K562 (cell line): ENCODE data around the gene UQCR11. TPM values are rescaled to one million over a fixed set of nuclear protein-coding genes. Genes with fewer than 3 reads are reported as not detected.

Experiments used
- ATF3 ChIP-seq, 2 experiments: fragments of 450-650 bp in 1 of 2; sonication (generic) in 1 of 2; formaldehyde crosslinking in 1 of 2; IDR thresholded peaks in 1 of 2; conservative IDR thresholded peaks in 1 of 2; 2 replicates each; pipeline versions ENCODE4 v1.6.1 to v1.8.1; 2016 to 2023; ENCODE audit warnings: mild to moderate bottlenecking in 2 of 2, moderate library complexity in 2 of 2, inconsistent platforms in 1 of 2, missing genetic modification reagents in 1 of 2
- KAT2B ChIP-seq: IDR thresholded peaks from one replicate; pipeline ENCODE4 v1.6.1; 2012; ENCODE audit warnings: low read depth, mild to moderate bottlenecking, control low read depth, inconsistent platforms, low read length, moderate library complexity
- KDM1A ChIP-seq, 2 experiments: fragments of 450-650 bp; IDR thresholded peaks; 2 replicates each; pipeline ENCODE4 v1.6.1; 2016; ENCODE audit warnings: mild to moderate bottlenecking in 2 of 2
- PPARD ChIP-seq: fragments of 250-450 bp; sonication (Bioruptor Pico); IDR thresholded peaks from 2 replicates; pipeline ENCODE4 v1.8.0; 2022; ENCODE audit warnings: inconsistent platforms, mild to moderate bottlenecking, moderate library complexity
- RBM15 ChIP-seq: fragments of 200-400 bp; formaldehyde crosslinking; IDR thresholded peaks from 2 replicates; pipeline ENCODE4 v1.6.1; 2018; ENCODE audit warnings: mild to moderate bottlenecking, low read length, moderate library complexity; ENCODE audit not compliant: insufficient read depth
- RERE ChIP-seq: sonication (generic); formaldehyde crosslinking; IDR thresholded peaks from 2 replicates; pipeline ENCODE4 v1.8.0; 2023; ENCODE audit warnings: missing genetic modification reagents, mild to moderate bottlenecking, borderline replicate concordance
- STAT5B ChIP-seq: fragments of 250-450 bp; sonication (Bioruptor Pico); IDR thresholded peaks from 2 replicates; pipeline ENCODE4 v1.8.0; 2021; ENCODE audit warnings: mild to moderate bottlenecking, inconsistent platforms
- ZKSCAN1 ChIP-seq: fragments of 150-350 bp; IDR thresholded peaks from 2 replicates; pipeline ENCODE4 v1.6.1; 2016; ENCODE audit warnings: low read depth, low read length
- ZNF79 ChIP-seq: fragments of 250-450 bp; sonication (Bioruptor Pico); IDR thresholded peaks from 2 replicates; pipeline ENCODE4 v1.4.0; 2020; ENCODE audit warnings: low read depth, mild to moderate bottlenecking, moderate library complexity
- polyA plus RNA-seq, 8 experiments: library from polyadenylated mRNA; depleted of rRNA in 4 of 8; stranded (reverse) in 5 of 8; unstranded in 3 of 8; fragments of >200 nt; fragmentation: Nextera tagmentation in 2 of 8; fragmentation: Illumina TruSeq in 1 of 8; extraction: Ambion mirVana in 2 of 8; extraction: Trizol in 1 of 8; gene quantifications; 2 replicates each; pipeline versions ENCODE4 v1.2.1 to v1.2.3, GENCODE V29; 2011 to 2014; ENCODE audit warnings: inconsistent platforms in 1 of 8, missing spikeins in 1 of 8
- total RNA-seq, 7 experiments: library from RNA; depleted of rRNA in 6 of 7; stranded (reverse); fragments of >200 nt in 6 of 7; fragmentation: Illumina TruSeq in 2 of 7; extraction: Trizol in 2 of 7; gene quantifications; 2 replicates each; pipeline versions ENCODE4 v1.2.1 to v1.2.3, GENCODE V29; 2011 to 2021; ENCODE audit warnings: low replicate concordance in 1 of 7
- TF ChIP-seq, protein P1 (sequence below): sonication (generic); formaldehyde crosslinking; IDR thresholded peaks from 2 replicates; pipeline ENCODE4 v1.8.0; 2022; ENCODE audit warnings: missing genetic modification reagents, mild to moderate bottlenecking, borderline replicate concordance
- TF ChIP-seq, protein P2 (sequence below): sonication (generic); formaldehyde crosslinking; IDR thresholded peaks from 2 replicates; pipeline ENCODE4 v1.4.0; 2020; ENCODE audit warnings: mild to moderate bottlenecking, missing genetic modification reagents
- TF ChIP-seq, protein P3 (sequence below): fragments of 150-350 bp; IDR thresholded peaks from 2 replicates; pipeline ENCODE4 v1.6.1; 2014; ENCODE audit warnings: low read depth, mild to moderate bottlenecking, low read length, borderline replicate concordance

UQCR11 gene
- total and polyA plus RNA-seq, 9 of the 15 experiments (the other 6 are each of a cell fraction or from before 2014, with no cell fraction given), result 57.6 to 394 (median 259) TPM

GRCh38 chr19:1633269-1633826 lies 28.1 kb upstream of the UQCR11 start (continued):
- TF ChIP-seq, protein P1, sequence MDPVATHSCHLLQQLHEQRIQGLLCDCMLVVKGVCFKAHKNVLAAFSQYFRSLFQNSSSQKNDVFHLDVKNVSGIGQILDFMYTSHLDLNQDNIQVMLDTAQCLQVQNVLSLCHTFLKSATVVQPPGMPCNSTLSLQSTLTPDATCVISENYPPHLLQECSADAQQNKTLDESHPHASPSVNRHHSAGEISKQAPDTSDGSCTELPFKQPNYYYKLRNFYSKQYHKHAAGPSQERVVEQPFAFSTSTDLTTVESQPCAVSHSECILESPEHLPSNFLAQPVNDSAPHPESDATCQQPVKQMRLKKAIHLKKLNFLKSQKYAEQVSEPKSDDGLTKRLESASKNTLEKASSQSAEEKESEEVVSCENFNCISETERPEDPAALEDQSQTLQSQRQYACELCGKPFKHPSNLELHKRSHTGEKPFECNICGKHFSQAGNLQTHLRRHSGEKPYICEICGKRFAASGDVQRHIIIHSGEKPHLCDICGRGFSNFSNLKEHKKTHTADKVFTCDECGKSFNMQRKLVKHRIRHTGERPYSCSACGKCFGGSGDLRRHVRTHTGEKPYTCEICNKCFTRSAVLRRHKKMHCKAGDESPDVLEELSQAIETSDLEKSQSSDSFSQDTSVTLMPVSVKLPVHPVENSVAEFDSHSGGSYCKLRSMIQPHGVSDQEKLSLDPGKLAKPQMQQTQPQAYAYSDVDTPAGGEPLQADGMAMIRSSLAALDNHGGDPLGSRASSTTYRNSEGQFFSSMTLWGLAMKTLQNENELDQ, result no peak
- no peak for TF ChIP-seq KAT2B
- TF ChIP-seq, protein P2, sequence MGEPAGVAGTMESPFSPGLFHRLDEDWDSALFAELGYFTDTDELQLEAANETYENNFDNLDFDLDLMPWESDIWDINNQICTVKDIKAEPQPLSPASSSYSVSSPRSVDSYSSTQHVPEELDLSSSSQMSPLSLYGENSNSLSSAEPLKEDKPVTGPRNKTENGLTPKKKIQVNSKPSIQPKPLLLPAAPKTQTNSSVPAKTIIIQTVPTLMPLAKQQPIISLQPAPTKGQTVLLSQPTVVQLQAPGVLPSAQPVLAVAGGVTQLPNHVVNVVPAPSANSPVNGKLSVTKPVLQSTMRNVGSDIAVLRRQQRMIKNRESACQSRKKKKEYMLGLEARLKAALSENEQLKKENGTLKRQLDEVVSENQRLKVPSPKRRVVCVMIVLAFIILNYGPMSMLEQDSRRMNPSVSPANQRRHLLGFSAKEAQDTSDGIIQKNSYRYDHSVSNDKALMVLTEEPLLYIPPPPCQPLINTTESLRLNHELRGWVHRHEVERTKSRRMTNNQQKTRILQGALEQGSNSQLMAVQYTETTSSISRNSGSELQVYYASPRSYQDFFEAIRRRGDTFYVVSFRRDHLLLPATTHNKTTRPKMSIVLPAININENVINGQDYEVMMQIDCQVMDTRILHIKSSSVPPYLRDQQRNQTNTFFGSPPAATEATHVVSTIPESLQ (CRISPR knock-in tag), result no peak
- no peak for TF ChIP-seq RBM15
- TF ChIP-seq STAT5B (CRISPR knock-in tag), result no peak
- no peak for TF ChIP-seq KDM1A (IDR thresholded peaks at IDR 0.05)
- no peak for TF ChIP-seq PPARD (CRISPR knock-in tag)
- no peak for TF ChIP-seq ZNF79 (CRISPR knock-in tag)
- TF ChIP-seq, protein P3, sequence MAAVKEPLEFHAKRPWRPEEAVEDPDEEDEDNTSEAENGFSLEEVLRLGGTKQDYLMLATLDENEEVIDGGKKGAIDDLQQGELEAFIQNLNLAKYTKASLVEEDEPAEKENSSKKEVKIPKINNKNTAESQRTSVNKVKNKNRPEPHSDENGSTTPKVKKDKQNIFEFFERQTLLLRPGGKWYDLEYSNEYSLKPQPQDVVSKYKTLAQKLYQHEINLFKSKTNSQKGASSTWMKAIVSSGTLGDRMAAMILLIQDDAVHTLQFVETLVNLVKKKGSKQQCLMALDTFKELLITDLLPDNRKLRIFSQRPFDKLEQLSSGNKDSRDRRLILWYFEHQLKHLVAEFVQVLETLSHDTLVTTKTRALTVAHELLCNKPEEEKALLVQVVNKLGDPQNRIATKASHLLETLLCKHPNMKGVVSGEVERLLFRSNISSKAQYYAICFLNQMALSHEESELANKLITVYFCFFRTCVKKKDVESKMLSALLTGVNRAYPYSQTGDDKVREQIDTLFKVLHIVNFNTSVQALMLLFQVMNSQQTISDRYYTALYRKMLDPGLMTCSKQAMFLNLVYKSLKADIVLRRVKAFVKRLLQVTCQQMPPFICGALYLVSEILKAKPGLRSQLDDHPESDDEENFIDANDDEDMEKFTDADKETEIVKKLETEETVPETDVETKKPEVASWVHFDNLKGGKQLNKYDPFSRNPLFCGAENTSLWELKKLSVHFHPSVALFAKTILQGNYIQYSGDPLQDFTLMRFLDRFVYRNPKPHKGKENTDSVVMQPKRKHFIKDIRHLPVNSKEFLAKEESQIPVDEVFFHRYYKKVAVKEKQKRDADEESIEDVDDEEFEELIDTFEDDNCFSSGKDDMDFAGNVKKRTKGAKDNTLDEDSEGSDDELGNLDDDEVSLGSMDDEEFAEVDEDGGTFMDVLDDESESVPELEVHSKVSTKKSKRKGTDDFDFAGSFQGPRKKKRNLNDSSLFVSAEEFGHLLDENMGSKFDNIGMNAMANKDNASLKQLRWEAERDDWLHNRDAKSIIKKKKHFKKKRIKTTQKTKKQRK, result peak; percentile 54; the same call in 1 of the 2 replicates
- TF ChIP-seq RERE (CRISPR knock-in tag), result no peak
- TF ChIP-seq ZKSCAN1, result no peak
- TF ChIP-seq ATF3 (IDR thresholded peaks at IDR 0.05), result no peak
- no peak for TF ChIP-seq ATF3 (CRISPR knock-in tag; conservative IDR thresholded peaks at IDR 0.05)
